H9 (cell line): ENCODE data around the gene LYRM1. TPM values are rescaled to one million over a fixed set of nuclear protein-coding genes. Genes with fewer than 3 reads are reported as not detected.

Experiments
- DNase-seq: peaks from one replicate; pipeline ENCODE4 v3.0.0-alpha.2; 2017
- H2AFZ ChIP-seq: one replicate; pipeline ENCODE4 v1.6.1; 2013; ENCODE audit warnings: mild to moderate bottlenecking, low read length, control low read depth, moderate library complexity
- H2AK5ac ChIP-seq: 2 replicates; pipeline ENCODE4 v1.6.1; 2013; ENCODE audit warnings: low read length, control low read depth, mixed read lengths; ENCODE audit not compliant: insufficient read length
- H2BK120ac ChIP-seq: one replicate; pipeline ENCODE4 v1.6.1; 2013; ENCODE audit warnings: low read depth, mild to moderate bottlenecking, low read length, control low read depth, inconsistent platforms; ENCODE audit not compliant: poor library complexity, severe bottlenecking
- H2BK12ac ChIP-seq: 2 replicates; pipeline ENCODE4 v1.6.1; 2013; ENCODE audit warnings: low read length, control low read depth, mixed read lengths, low read depth; ENCODE audit not compliant: insufficient read length
- H2BK15ac ChIP-seq: 2 replicates; pipeline ENCODE4 v1.6.1; 2013; ENCODE audit warnings: low read depth, low read length, control low read depth
- H2BK20ac ChIP-seq: one replicate; pipeline ENCODE4 v1.6.1; 2013; ENCODE audit warnings: low read depth, mild to moderate bottlenecking, low read length, control low read depth, inconsistent platforms; ENCODE audit not compliant: poor library complexity, severe bottlenecking
- H2BK5ac ChIP-seq: 2 replicates; pipeline ENCODE4 v1.6.1; 2013; ENCODE audit warnings: low read length, control low read depth, mixed read lengths; ENCODE audit not compliant: insufficient read length
- H3K14ac ChIP-seq: 2 replicates; pipeline ENCODE4 v1.6.1; 2013; ENCODE audit warnings: low read length, control low read depth; ENCODE audit not compliant: insufficient read depth
- H3K18ac ChIP-seq: 2 replicates; pipeline ENCODE4 v1.6.1; 2013; ENCODE audit warnings: low read depth, mild to moderate bottlenecking, mixed read lengths, low read length, control low read depth; ENCODE audit not compliant: insufficient read length
- H3K23ac ChIP-seq: 2 replicates; pipeline ENCODE4 v1.6.1; 2013; ENCODE audit warnings: low read length, control low read depth, mixed read lengths, low read depth; ENCODE audit not compliant: insufficient read length
- H3K23me2 ChIP-seq: 2 replicates; pipeline ENCODE4 v1.6.1; 2013; ENCODE audit warnings: low read depth, mild to moderate bottlenecking, mixed read lengths, low read length, control low read depth; ENCODE audit not compliant: insufficient read length, poor library complexity, severe bottlenecking
- H3K27ac ChIP-seq: 2 replicates; pipeline ENCODE4 v1.5.1; 2013; ENCODE audit warnings: low read length, control low read depth, mixed read lengths, low read depth; ENCODE audit not compliant: insufficient read length
- H3K27me3 ChIP-seq: 2 replicates; pipeline ENCODE4 v1.6.1; 2013; ENCODE audit warnings: low read length, control low read depth, inconsistent platforms; ENCODE audit not compliant: insufficient read depth
- H3K4ac ChIP-seq: 2 replicates; pipeline ENCODE4 v1.6.1; 2013; ENCODE audit warnings: low read depth, mild to moderate bottlenecking, control low read depth, inconsistent platforms, low read length, moderate library complexity
- H3K4me1 ChIP-seq: 2 replicates; pipeline ENCODE4 v1.6.1; 2013; ENCODE audit warnings: low read length, control low read depth, inconsistent platforms; ENCODE audit not compliant: insufficient read depth
- H3K4me2 ChIP-seq: 2 replicates; pipeline ENCODE4 v1.6.1; 2013; ENCODE audit warnings: low read length, control low read depth, mixed read lengths; ENCODE audit not compliant: insufficient read length, insufficient read depth
- H3K56ac ChIP-seq: 2 replicates; pipeline ENCODE4 v1.6.1; 2013; ENCODE audit warnings: low read depth, mild to moderate bottlenecking, mixed read lengths, low read length, control low read depth; ENCODE audit not compliant: insufficient read length
- H3K79me1 ChIP-seq: 2 replicates; pipeline ENCODE4 v1.6.1; 2013; ENCODE audit warnings: low read depth, mild to moderate bottlenecking, moderate library complexity, low read length, control low read depth, inconsistent platforms; ENCODE audit not compliant: insufficient read depth, poor library complexity, severe bottlenecking
- H3K79me2 ChIP-seq: 2 replicates; pipeline ENCODE4 v1.6.1; 2013; ENCODE audit warnings: low read length, control low read depth, inconsistent platforms; ENCODE audit not compliant: insufficient read depth
- H3K9ac ChIP-seq: 2 replicates; pipeline ENCODE4 v1.6.1; 2013; ENCODE audit warnings: low read length, control low read depth, mixed read lengths; ENCODE audit not compliant: insufficient read length; ENCODE audit errors: extremely low read depth
- H3K9me3 ChIP-seq: one replicate; pipeline ENCODE4 v1.6.1; 2013; ENCODE audit warnings: low read depth, low read length, inconsistent platforms; ENCODE audit not compliant: control insufficient read depth
- H3T11ph ChIP-seq: one replicate; pipeline ENCODE4 v1.6.1; 2013; ENCODE audit warnings: mild to moderate bottlenecking, low read length, control low read depth, inconsistent platforms
- H4K20me1 ChIP-seq: one replicate; pipeline ENCODE4 v1.6.1; 2013; ENCODE audit not compliant: control insufficient read depth, insufficient read length, insufficient read depth
- H4K5ac ChIP-seq: 2 replicates; pipeline ENCODE4 v1.6.1; 2013; ENCODE audit warnings: low read depth, mild to moderate bottlenecking, mixed read lengths, low read length, control low read depth; ENCODE audit not compliant: insufficient read length
- H4K8ac ChIP-seq: replicated peaks from 2 replicates; pipeline ENCODE4 v1.6.1; 2013; ENCODE audit warnings: low read length, control low read depth, mixed read lengths, low read depth; ENCODE audit not compliant: insufficient read length
- H4K91ac ChIP-seq: 2 replicates; pipeline ENCODE4 v1.6.1; 2013; ENCODE audit warnings: low read depth, mild to moderate bottlenecking, moderate library complexity, mixed read lengths, low read length, control low read depth; ENCODE audit not compliant: insufficient read length
- H3K27ac Mint-ChIP-seq, 3 experiments: 2 replicates in 2 of 3; 3 replicates in 1 of 3; pipeline ENCODE4 v1.8.0; 2020 to 2021; ENCODE audit warnings: mixed read lengths in 3 of 3, mild to moderate bottlenecking in 1 of 3, moderate library complexity in 1 of 3
- H3K27me3 Mint-ChIP-seq: 2 replicates; pipeline ENCODE4 v1.8.0; 2021; ENCODE audit warnings: low read depth, mild to moderate bottlenecking, moderate library complexity, mixed read lengths
- H3K36me3 Mint-ChIP-seq, 3 experiments: 2 replicates in 2 of 3; 3 replicates in 1 of 3; pipeline ENCODE4 v1.8.0; 2020 to 2021; ENCODE audit warnings: low read depth in 3 of 3, mixed read lengths in 3 of 3; ENCODE audit not compliant: insufficient read depth in 1 of 3
- H3K4me1 Mint-ChIP-seq, 2 experiments: 2 replicates each; pipeline ENCODE4 v1.8.0; 2020; ENCODE audit warnings: mixed read lengths in 2 of 2
- H3K4me3 Mint-ChIP-seq, 2 experiments: 2 replicates in 1 of 2; 3 replicates in 1 of 2; pipeline ENCODE4 v1.8.0; 2020 to 2021; ENCODE audit warnings: mild to moderate bottlenecking in 2 of 2, mixed read lengths in 2 of 2, moderate library complexity in 1 of 2
- H3K9me3 Mint-ChIP-seq, 2 experiments: 2 replicates in 1 of 2; 3 replicates in 1 of 2; pipeline ENCODE4 v1.8.0; 2020; ENCODE audit warnings: mild to moderate bottlenecking in 2 of 2, mixed read lengths in 2 of 2, moderate library complexity in 1 of 2
- CTCF ChIP-seq: fragments of 200-600 bp; sonication (generic); conservative IDR thresholded peaks from 3 replicates; pipeline ENCODE4 v1.8.0; 2021; ENCODE audit warnings: antibody characterized with exemption, mild to moderate bottlenecking
- WGBS: extraction: QIAGEN DNeasy Blood & Tissue Kit; methylation state at CpG from one replicate; pipeline ENCODE4 v1.1.7; 2013; ENCODE audit warnings: missing lambda C conversion rate, low lambda C conversion rate, mixed read lengths; ENCODE audit not compliant: insufficient read length; ENCODE audit errors: extremely low coverage; 5-methylcytosine and 5-hydroxymethylcytosine counted together
- total RNA-seq: library from RNA; stranded (reverse); gene quantifications from 2 replicates; pipeline ENCODE4 v1.2.1, GENCODE V29; 2021

Gene LYRM1
- total RNA-seq, 1 experiment from 2014 or later = 9.6 TPM

GRCh38 chr16:20873331-20873730 is 27.2 kb upstream of the LYRM1 start:
- Histone ChIP-seq H3T11ph (no peak overlapping the region), H3K23ac (no peak overlapping the region), H2BK15ac (no peak overlapping the region), H4K20me1 (no peaks in the 10 kb centered on the region), H3K14ac (no peak overlapping the region), H2AFZ (no peak overlapping the region), H3K9me3 (no peaks in the 10 kb centered on the region), H4K8ac (no peak overlapping the region), H3K27me3 (no peaks in the 10 kb centered on the region), H2BK12ac (no peak overlapping the region), H3K23me2 (no peaks in the 10 kb centered on the region), H2BK20ac (no peak overlapping the region), H3K56ac (no peak overlapping the region), H3K4me1 (no peaks in the 10 kb centered on the region), H3K79me1 (peaks cover 13% of the 10 kb centered on the region), H3K4me2 (no peak overlapping the region), H3K27ac (no peak overlapping the region), H2AK5ac (no peak overlapping the region), H2BK120ac (no peak overlapping the region), H3K79me2 (peaks cover 9% of the 10 kb centered on the region; the same call in 1 of the 2 replicates), H4K91ac (no peak overlapping the region), H3K9ac (no peak overlapping the region), H4K5ac (no peak overlapping the region), H2BK5ac (no peak overlapping the region), H3K18ac (no peak overlapping the region), H3K4ac (no peak overlapping the region)
- H3K27ac Mint-ChIP-seq = peak overlapping the region in 1 of 3 experiments; percentile 11; a peak in 1 of 7 replicates
- peaks cover 0 to 8% (median 0%) of the 10 kb centered on the region in 3 experiments; a peak in 3 of 7 replicates for H3K36me3 Mint-ChIP-seq
- H3K4me1 Mint-ChIP-seq = peaks cover 22 to 25% of the 10 kb centered on the region in 2 experiments
- H3K9me3 Mint-ChIP-seq = no peaks in the 10 kb centered on the region
- no peak for TF ChIP-seq CTCF
- WGBS = no CpG with 5 or more reads among the region's 3 CpGs
- no peak for DNase-seq
- H3K4me3 Mint-ChIP-seq = no peak overlapping the region
- H3K27me3 Mint-ChIP-seq = no peaks in the 10 kb centered on the region
